D341Med (cell line): ENCODE data around the gene GALNT15.

Experiments used
- DNase-seq: peaks from one replicate; pipeline ENCODE4 v3.0.0; 2012; ENCODE audit warnings: low spot score

Gene GALNT15

DNA sequence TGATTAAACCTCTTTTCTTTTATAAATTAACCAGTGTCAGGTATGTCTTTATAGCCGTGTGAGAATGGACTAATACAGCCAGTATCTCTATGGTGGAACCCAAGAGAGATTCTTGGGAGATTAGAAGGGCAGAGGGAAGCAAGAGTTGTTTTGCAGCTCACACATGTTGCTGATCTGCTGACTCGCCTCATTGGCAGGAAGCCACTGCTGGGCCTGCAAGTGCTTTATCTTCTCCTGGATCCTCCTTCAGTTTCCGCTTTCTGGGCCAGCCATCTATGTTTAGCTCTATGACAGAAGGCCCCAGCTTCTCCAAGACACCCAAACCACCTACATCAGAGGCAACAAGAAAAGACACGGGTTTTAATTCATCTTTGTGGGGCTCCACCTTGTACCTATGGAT, 23.4 kb upstream of the GALNT15 start:
- DNase-seq = no peak

DNA sequence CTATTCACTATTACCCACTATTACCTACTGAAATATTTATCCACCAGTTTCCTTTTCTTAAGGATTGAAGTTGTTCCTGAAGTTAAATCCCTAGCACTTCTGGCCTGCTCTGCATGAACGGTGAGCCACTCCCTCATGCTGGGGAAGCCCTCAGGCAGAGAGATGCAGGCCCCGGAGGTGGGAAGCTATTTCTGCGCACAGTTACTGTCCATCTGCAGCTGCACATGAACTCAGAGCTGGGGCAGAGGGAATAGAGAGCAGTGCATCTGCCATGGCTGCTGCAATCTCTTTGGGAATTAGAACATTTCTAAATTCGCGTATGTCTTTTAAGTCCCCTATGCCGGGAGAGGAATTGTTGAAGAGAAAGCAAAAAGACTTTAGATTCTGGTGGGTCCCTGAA, 6.3 kb upstream of the GALNT15 start:
- DNase-seq = no peak

DNA sequence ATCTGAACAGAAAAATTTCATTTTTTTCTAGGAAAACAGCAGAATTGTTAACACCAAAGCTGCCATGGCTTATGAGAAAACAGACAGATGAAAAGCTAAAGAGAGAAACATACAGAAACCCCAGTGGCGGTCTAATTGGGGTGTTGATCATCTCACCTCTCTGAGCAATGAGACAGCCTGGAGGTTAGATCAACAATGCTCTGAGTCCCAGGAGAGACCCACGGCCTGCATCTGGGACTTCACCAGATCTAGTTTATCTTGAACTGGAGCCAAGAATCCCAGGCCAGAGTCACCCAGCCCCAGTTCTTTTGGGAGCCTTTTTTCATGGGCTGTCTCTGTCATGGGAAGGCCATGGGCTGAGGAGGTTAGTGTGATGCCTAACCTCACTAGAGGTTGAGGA, 3.5 kb upstream of the GALNT15 start:
- no peak for DNase-seq

DNA sequence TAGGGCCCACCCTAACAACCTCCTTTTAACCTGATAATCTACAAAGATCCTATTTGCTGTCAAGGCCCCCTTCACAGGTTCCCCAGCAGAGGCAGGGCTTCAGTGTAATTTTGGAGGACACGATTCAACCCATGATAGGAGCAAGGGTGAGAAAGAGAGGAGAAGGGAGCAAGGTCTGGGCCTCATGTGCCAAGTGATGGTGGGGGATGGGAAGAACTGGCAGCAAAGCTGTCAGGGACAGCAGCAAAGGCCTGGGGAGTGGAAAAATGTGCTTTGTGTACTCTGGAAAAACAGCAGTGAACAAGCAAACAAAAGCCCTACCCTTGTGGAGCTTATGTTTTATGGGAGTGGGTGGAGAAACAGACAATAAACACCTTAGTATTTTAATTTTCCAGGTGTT, 2.7 kb upstream of the GALNT15 start:
- DNase-seq = no peak

DNA sequence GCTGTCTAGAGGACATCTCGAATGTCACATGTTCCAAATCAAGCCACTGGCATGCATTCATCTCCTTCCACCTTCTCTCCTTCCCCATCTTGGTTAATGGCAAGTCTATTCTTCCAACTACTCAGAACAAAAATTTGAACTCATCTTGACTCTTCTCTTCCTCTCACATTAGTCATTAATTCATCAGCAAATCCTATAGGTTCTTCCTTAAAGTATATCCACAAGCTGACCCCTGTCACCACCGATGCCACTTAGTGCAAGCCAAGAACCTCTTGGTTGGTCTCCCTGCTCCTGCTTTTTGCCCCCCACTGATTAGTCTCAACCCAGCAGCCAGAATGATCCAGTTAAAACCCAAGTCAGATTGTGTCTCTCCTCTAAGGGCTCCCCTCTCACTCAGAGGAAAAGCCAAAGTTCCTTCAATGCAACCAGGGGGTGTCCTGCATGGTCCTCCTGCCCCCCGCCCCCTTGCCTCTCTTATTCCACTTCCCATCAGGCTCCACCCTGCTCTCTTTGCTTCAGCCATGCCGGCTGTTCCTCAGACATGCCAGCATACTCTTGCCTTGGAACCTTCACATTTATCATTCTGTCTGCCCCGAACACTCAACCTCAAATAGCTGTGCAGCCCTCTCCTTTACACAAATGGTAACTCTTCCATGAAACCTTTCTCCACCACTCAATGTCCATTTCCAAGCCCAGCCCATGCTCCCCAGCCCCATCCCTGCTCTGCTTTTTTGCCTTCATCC, 1.0 kb upstream of the GALNT15 start:
- no peak for DNase-seq

DNA sequence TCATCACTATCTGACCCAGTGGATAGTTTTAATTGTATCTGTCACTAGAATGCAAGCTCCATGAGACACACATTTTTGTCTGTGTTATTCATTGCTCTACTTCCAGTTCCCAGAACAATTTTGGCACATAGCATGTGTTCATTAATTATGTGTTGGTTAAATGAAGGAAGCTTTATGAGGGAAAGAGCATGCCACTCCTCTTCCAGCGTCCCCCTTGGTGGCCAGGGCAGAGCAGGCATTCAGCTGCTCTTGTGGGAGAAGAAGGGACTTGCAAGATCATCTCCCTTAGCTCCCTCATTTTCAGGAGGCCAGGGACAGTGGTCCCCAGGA, 489 bp upstream of the GALNT15 start:
- DNase-seq = no peak

DNA sequence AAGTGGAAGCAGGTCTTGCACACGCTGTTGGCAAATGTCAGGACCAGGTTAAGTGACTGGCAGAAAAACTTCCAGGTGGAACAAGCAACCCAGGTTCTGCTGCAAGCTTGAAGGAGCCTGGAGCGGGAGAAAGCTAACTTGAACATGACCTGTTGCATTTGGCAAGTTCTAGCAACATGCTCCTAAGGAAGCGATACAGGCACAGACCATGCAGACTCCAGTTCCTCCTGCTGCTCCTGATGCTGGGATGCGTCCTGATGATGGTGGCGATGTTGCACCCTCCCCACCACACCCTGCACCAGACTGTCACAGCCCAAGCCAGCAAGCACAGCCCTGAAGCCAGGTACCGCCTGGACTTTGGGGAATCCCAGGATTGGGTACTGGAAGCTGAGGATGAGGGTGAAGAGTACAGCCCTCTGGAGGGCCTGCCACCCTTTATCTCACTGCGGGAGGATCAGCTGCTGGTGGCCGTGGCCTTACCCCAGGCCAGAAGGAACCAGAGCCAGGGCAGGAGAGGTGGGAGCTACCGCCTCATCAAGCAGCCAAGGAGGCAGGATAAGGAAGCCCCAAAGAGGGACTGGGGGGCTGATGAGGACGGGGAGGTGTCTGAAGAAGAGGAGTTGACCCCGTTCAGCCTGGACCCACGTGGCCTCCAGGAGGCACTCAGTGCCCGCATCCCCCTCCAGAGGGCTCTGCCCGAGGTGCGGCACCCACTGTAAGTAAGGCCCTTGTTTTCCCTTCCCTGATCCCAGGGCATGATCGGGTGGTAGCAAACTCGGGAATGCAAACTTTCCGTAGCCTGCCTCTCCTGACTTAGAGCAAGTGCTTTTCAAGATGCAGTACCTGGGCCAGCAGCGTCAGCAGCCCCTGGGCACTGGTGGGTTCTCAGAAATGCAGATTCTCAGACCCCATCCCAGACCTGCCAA, 759 bp downstream of the GALNT15 start:
- DNase-seq = no peak

DNA sequence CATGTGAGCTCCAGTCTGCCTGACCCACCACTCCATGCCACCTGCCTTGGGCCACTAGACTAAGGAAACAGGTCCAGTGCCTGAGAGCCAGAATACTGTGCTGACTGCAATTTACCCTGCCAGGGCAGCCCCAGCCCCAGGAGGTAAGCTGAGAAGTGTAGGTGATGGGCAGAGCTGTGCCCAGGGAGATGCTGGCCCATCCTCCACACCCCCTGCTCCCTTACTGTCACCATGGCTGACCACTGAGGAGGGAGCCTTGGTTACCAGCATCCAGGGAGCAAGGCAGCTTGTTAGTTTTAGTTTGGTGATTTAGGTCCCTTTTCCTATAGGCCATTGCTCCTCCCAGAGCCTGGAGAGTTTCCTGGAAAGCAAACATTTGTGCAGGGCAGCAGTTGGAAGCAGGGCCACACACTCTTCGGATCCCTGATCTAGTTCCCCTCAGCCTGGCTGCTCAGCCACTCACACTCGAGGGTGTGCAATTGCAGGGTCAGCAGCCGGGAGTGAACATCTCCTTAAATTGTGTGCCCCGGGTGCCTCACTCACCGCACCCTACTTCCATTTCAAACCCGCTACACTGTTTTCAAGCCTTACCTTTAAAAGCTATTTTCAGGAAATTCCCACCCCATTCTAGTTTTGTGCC, 2.0 kb downstream of the GALNT15 start:
- no peak for DNase-seq

DNA sequence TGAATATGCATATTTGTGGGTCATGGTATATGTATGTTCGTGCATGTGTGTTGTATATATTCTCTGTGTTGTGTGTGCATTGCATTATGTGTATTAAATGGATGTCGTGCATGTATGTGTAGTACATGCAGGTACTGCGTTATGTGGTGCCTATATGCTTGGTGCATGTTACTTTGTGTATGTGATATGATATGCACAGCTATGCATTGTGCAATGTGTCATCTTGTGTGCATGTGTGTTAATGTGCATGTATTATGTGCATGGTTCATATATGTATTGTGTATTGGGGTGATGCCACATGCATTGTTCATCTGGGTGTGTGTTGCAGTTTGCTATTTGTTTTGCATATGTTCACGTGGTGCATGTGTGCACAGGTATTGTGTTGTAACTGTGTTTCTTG, 2.9 kb downstream of the GALNT15 start:
- no peak for DNase-seq

DNA sequence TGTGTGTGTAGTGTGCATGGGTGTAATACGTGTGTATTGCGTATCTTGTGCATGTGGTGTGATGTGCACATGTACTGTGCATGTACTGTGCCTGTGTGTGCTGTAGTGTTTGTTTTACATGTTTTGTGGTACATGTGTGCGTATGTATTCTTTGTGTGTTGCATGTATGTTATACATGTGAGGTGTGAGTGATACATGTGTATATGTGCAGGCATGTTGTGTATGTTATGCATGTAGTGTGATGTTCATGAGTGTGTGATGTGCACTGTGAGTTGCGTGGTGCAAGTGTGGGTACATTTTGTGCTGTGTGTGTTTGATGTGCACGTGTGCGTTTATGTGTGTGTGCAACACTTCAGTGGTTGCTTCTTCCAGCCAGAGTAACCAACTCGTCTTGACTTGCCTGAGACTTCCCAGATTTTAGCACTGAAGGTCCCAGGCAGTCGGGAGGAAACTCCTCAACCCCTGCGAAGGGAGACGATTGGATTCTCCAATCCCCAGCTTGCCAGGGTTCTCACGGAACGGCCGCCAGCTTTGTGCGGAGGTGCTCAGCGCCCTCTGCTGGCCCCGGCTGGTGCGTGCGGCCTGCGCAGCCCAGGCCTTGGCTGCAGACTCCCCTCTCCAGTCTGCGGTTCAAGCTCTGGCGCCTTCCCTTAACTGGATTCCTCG, 3.6 kb downstream of the GALNT15 start:
- peak; percentile 93 for DNase-seq

DNA sequence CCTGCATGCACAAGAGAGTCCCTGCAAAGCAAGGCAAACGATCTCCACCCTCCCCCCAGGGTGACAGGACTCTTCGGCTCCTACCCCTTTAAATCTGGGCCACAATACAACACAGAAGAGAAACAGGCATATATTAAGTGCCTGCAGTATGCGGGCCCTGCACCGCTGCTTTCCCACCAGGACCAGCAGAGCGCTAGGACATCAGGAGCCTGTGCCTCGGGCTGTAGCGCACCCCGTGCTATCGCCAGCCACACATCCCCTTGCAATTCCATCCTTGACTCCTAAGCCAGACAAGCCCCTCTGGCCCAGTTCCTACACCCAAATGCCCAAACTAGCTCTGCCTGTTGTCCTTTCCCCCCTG, 4.1 kb downstream of the GALNT15 start:
- DNase-seq = no peak

DNA sequence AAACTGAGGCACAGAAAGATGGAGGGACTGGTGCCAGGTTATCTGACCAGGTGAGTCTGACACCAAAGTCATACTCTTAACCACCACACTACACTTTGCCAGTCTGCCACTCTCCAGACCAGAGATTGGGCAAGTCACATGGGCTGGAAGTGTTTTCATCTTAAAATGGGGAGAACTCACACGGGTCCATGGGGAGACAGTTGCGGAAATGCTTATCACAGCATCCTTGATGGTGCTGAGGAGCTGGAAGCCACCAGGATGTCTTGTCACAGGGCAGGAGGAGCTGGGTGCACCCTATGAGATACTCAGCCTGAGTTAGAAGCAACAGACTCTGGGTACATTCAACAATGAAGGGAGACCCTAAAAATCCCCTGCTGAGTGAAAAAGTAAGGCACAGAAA, 4.8 kb downstream of the GALNT15 start:
- DNase-seq = no peak

DNA sequence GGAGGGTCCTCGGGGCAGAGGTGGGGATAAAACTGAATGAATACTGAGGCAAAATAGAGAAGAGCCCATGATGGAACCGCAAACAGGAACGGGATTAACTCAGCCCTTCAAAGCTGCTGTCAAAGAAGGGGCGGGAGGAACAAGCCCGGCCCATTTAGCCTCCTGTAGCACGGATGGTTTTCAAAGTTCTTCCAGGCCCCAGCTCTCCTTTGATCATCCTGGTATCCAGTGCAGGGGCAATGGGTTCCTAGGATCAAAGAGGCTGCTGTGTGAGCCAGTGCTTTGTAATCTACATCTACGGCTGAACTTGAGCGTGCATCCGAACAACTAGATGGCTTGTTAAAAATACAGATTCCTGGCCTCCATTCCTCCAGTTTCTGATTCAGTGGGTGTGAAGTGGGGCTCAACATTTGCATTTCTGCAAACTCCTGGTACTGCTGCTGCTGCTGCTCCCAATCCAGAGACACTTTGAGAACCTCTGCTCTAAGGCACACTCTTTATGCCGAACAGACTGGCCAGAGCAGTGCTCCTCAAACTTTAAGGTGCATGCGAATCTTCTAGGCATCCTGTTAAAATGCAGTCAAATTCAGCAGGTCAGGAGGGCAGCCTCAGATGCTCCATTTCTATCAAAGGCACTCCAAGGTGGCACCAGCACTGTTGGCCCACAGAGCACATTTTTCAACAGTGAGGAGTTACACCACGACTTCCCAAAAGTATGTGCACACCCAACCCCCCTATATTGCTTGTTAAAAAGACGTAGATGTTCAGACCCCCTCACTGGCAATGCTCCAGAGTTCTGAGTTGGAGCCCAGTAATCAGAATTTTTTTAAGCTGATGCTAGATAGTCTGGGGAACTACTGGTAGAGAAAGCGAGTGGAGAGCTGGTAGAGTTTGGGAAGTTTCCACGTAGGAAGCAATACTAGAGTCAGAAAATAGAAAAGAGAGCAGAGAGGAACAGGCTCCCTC, 5.6 kb downstream of the GALNT15 start:
- DNase-seq = no peak

DNA sequence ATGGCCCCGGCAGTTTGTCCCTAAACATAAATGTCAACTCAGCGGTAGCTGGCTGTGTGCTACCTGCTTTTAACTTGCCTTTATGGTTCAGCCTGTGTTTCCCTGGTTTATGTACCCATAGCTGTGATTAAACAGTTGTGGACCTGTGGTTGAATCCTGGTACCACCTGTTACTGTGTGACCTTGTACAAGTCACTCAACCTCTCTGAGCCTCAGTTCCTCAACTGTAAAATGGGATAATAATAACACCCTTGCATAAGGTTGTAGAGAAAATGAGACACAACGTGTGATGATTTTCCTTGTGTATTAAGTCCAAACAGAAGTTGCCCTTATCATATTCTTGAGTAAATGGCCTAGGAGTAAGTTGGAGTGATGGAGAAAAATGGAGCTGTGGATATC, 6.3 kb downstream of the GALNT15 start:
- no peak for DNase-seq

DNA sequence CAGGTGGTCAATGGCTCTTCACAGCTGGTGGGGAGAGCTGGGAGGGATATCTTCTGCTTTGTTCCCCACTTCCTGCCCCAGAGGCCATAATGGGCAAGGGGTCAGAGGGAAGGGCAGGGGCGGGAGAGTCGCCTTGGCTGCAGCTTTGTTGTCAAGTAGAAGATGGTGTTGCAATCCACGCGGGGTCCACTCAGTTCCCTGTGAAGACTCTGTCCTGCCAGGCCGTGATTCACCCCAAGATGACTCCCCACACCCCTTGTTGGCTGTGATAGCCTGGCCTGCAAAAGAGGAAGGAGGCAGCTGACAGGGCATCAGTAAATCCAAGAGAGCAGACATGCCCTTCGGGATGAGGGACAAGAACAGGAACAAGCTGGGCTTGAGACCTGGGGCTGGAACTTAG, 6.9 kb downstream of the GALNT15 start:
- no peak for DNase-seq

DNA sequence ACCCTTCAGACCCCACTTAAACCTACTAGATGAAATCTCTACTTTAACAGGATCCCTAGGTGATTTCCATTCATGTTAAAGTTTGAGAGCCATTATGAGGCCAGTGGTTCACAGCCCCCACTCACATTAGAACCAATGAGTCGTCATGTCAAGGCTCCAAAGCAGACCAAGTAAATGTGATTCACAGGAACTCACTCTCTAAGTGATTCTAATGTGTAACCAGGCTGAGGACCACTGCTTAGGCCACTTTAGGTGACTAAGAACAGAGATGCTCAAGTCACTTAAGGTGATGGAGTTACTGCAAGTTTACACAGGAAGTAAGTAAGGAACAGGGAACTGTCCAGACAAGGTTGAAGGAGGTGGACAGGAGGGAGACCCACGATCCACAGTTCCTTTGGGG, 7.7 kb downstream of the GALNT15 start:
- DNase-seq = no peak

DNA sequence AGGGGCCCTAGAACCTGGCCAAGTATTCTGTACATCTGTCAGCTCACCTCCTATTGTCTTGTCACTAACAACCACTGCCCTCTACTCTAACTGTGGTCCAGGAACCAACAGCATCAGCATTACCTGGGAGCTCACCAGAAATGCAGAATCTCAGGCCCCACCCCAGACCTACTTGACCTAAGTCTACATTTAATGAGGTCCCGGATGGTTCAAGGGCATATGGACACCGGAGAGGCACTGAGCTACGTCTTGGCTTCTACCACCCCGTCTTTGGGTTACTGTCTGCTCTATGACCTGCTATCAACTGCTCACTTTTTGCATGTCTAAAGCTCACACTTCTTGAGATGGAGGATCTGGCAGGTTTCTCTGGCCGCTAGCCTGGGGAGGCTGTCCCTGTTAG, 8.1 kb downstream of the GALNT15 start:
- DNase-seq = no peak

DNA sequence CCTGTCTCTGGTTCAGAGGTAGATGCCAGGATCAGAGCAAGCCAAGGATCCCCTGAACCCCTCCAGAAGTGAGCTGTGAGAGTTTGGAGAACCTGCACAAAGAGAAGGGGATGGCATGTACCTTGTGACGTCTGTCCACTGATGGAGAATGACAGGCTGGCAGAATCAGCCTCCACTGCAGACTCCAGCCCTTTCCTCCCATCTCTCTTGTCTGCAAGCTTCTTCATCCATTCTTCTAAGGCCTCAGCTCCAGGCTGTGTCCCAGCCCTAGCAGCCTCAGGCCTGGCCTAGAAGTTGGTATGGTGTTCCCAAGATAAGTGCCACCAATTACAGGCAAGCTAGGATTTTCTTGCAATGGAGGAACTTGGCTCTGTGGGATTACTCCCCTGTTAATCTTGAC, 8.6 kb downstream of the GALNT15 start:
- no peak for DNase-seq

DNA sequence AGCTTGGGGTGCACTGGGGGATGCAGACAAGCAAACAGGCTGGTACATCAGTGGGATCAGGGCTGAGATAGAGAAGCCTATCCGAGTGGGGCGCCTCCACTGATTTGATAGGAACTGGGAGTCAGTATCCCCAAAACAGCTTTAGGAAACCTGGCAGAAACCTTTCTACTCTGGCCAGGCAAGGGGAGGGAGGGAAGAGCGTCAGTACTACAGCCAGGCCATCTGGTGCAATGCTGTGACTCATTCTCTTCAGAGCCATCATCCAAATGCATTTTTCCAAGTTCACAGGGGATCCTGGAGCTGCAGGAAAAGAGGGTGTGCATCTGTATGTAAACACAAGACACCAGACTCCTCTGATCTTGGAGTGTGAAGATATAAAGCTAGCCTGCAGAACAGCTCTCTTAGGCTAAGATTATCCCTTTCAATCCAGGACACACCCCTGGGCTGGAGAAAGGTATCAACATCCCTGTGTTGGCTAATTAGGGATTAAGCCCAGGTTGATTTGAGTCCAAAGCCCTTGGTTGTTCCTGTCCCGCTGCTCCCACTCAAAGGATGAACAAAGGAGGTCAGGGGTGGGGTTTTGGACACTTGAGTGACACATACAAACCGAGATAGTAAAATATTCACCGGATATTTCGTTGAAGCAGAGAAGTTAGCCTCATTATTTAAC, 9.3 kb downstream of the GALNT15 start:
- DNase-seq = peak; percentile 49

DNA sequence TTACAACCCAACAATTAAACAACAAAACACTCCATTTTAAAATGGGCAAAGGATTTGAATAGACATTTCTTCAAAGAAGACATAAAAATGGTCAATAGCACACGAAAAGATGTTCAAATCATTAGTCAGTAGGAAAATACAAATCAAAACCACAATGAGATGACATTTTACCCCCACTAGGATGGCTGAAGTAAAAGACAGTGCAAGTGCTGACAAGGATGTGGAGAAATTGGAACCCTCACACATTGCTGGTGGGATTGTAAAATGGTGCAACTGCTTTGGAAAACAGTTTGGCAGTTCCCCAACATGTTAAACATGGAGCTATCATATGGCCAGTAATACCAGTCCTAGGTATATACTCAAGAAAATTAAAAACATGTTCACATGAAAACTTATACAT, 11.6 kb downstream of the GALNT15 start:
- DNase-seq = no peak

DNA sequence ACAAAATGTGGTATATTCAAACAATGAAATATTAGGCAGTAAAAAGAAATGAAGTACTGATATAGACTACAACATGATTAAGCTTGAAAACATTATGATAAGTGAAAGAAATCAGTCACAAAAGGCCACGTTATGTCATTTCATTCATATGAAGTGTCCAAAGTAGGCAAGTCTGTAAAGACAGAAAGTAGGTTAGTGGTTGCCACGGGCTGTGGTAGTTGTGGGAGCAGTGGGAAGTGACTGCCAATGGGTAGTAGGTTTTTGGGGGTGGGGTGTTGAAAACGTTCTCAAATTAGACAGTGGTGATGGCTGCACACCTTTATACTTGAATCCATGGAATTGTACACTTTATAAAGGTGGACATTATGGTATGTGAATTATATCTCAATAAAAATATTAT, 12.1 kb downstream of the GALNT15 start:
- no peak for DNase-seq
